Suprapubic skin (tissue), 4 donors: ENCODE results near the gene KCND2. TPM values are rescaled to one million over a fixed set of nuclear protein-coding genes. Genes with fewer than 3 reads are reported as not detected.

ENCODE experiments used
- DNase-seq, 2 donors: peaks; one replicate each; pipeline ENCODE4 v3.0.0-alpha.2; 2019; ENCODE audit warnings: low spot score in 2 of 2
- H3K27ac ChIP-seq: fragments of 200-600 bp; sonication (generic); one replicate; pipeline ENCODE4 v1.5.1; 2019
- H3K27me3 ChIP-seq: fragments of 200-600 bp; sonication (generic); one replicate; pipeline ENCODE4 v1.5.1; 2019
- H3K36me3 ChIP-seq: fragments of 200-600 bp; sonication (generic); one replicate; pipeline ENCODE4 v1.5.1; 2019
- H3K4me1 ChIP-seq: fragments of 200-600 bp; sonication (generic); one replicate; pipeline ENCODE4 v1.5.1; 2019
- H3K4me3 ChIP-seq: fragments of 200-600 bp; sonication (generic); one replicate; pipeline ENCODE4 v1.5.1; 2019; ENCODE audit warnings: mild to moderate bottlenecking
- H3K9me3 ChIP-seq: fragments of 200-600 bp; sonication (generic); one replicate; pipeline ENCODE4 v1.5.1; 2019
- EP300 ChIP-seq: sonication (generic); formaldehyde crosslinking; IDR thresholded peaks from one replicate; pipeline ENCODE4 v1.6.1; 2017; ENCODE audit warnings: antibody characterized with exemption
- POLR2A ChIP-seq, 2 donors: fragments of 450-650 bp; IDR thresholded peaks; one replicate each; pipeline ENCODE4 v1.6.1; 2017; ENCODE audit warnings: antibody characterized with exemption in 2 of 2, mild to moderate bottlenecking in 2 of 2, moderate library complexity in 2 of 2
- POLR2AphosphoS5 ChIP-seq, 3 donors: sonication (generic); formaldehyde crosslinking; IDR thresholded peaks; one replicate each; pipeline ENCODE4 v1.6.1; 2017; ENCODE audit warnings: antibody characterized with exemption in 3 of 3
- WGBS: methylation state at CpG from one replicate; pipeline ENCODE4 v1.1.5; 2018; 5-methylcytosine and 5-hydroxymethylcytosine counted together
- total RNA-seq, 4 donors: library from RNA; depleted of rRNA; stranded (reverse); fragments of >200 nt; gene quantifications; one replicate each; pipeline ENCODE4 v1.1.0, GENCODE V29; 2016
- TF ChIP-seq, protein P1 (sequence below), 2 donors: fragments of 200-600 bp in 1 of 2; fragments of 450-650 bp in 1 of 2; sonication (generic) in 1 of 2; IDR thresholded peaks; one replicate each; pipeline ENCODE4 v1.5.1; 2016 to 2019; ENCODE audit warnings: antibody characterized with exemption in 2 of 2, mild to moderate bottlenecking in 1 of 2, moderate library complexity in 1 of 2

Gene KCND2
- total RNA-seq, 4 donors from 2014 or later, result 0.16 TPM; not detected in 3

DNA sequence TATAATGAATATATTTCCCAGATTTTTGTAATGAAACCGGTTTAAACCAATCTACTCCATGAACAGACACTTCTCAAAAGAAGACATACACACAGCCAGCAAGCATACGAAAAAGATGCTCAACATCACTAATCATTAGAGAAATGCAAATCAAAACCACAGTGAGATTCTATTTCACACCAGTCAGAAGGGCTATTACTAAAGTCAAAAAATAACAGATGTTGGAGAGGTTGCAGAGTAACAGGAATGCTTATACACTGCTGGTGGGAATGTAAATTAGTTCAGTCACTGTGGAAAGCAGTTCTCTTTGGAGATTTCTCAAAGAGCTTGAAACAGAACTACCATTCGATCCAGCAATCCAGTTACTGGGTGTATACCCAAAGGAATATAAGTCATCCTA, 344.3 kb downstream of the KCND2 start:
- Histone ChIP-seq H3K27me3 (no peaks in the 10 kb centered on the region), H3K36me3 (no peaks in the 10 kb centered on the region), H3K27ac (no peak overlapping the region), H3K9me3 (no peaks in the 10 kb centered on the region), H3K4me1 (no peaks in the 10 kb centered on the region), H3K4me3 (no peak overlapping the region)
- WGBS, result 72% methylated on average over 3 of the region's 3 CpGs
- no peak for TF ChIP-seq POLR2A (IDR thresholded peaks at IDR 0.05)
- TF ChIP-seq POLR2AphosphoS5 (IDR thresholded peaks at IDR 0.05), result no peak
- no peak for TF ChIP-seq EP300
- TF ChIP-seq, protein P1, sequence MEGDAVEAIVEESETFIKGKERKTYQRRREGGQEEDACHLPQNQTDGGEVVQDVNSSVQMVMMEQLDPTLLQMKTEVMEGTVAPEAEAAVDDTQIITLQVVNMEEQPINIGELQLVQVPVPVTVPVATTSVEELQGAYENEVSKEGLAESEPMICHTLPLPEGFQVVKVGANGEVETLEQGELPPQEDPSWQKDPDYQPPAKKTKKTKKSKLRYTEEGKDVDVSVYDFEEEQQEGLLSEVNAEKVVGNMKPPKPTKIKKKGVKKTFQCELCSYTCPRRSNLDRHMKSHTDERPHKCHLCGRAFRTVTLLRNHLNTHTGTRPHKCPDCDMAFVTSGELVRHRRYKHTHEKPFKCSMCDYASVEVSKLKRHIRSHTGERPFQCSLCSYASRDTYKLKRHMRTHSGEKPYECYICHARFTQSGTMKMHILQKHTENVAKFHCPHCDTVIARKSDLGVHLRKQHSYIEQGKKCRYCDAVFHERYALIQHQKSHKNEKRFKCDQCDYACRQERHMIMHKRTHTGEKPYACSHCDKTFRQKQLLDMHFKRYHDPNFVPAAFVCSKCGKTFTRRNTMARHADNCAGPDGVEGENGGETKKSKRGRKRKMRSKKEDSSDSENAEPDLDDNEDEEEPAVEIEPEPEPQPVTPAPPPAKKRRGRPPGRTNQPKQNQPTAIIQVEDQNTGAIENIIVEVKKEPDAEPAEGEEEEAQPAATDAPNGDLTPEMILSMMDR (IDR thresholded peaks at IDR 0.05), result no peak
- DNase-seq, result no peak

DNA sequence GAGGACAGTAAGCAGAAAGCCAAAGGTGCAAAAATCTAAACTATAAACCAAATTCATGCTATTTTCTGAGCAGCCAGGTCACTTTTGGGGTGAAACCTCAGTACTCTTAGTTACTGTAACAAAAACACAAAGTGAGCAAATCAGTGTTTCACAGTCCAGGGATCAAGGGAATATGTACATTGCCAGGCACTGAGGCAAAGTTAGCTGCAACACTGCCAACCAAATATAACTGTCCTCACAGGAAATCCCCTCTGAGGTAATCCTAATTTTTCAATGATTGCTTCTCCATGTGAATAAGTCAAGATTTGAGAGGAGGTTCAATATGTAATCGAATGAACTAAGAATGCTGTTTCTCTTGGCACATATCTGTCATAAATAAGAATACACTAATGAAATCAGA, 355.3 kb downstream of the KCND2 start:
- 13% methylated on average over 1 of the region's 1 CpG for WGBS
- DNase-seq, result no peak
- TF ChIP-seq, protein P1 (IDR thresholded peaks at IDR 0.05), result no peak
- TF ChIP-seq EP300 (no peak), POLR2A (IDR thresholded peaks at IDR 0.05) (no peak), POLR2AphosphoS5 (IDR thresholded peaks at IDR 0.05) (no peak)
- Histone ChIP-seq H3K9me3 (no peaks in the 10 kb centered on the region), H3K27me3 (no peaks in the 10 kb centered on the region), H3K4me3 (no peak overlapping the region), H3K27ac (no peak overlapping the region), H3K4me1 (no peaks in the 10 kb centered on the region), H3K36me3 (no peaks in the 10 kb centered on the region)

DNA sequence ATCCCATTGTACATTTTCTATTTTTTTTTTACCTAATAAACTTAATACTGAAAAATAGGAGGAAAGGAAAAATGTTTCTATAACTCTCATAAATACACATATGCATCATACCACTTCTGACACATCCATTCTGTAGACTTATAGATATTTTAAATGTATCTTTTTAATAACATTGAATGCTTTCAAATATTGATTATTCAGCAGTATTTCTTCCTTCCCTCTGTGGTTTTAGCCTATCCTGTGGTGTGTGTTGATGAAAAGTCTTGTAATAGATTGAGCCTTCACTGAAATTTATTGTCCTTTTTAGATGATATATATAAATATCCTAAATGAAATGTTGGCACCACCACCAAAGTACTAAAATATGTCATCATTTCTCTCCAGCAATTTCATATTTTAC, 366.9 kb downstream of the KCND2 start:
- Histone ChIP-seq H3K27me3 (no peaks in the 10 kb centered on the region), H3K4me3 (no peak overlapping the region), H3K9me3 (no peaks in the 10 kb centered on the region), H3K27ac (no peak overlapping the region), H3K36me3 (no peaks in the 10 kb centered on the region), H3K4me1 (no peaks in the 10 kb centered on the region)
- DNase-seq, result no peak
- TF ChIP-seq POLR2AphosphoS5 (IDR thresholded peaks at IDR 0.05) (no peak), POLR2A (IDR thresholded peaks at IDR 0.05) (no peak)

DNA sequence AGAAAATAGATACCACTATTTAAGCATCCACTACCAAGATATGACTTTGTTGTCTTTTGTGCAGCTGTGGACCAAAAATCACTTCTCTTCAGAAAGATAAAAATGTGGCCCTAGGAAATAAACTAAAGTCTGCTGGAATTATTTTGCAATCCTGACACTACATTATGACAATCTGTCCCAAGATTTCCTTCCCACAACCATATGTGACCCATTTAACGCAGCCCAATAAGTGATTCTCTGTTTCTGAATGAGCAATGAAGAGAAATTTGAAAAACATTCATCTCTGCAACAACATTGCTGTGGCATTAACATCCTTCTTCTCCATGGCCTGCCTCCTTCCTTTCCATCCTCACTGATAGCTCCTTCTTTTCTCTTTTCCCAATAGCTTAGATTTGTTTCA, 373.0 kb downstream of the KCND2 start:
- TF ChIP-seq POLR2AphosphoS5 (IDR thresholded peaks at IDR 0.05) (no peak), EP300 (no peak), POLR2A (IDR thresholded peaks at IDR 0.05) (no peak)
- TF ChIP-seq, protein P1 (IDR thresholded peaks at IDR 0.05), result no peak
- H3K36me3 ChIP-seq, result no peaks in the 10 kb centered on the region
- no peaks in the 10 kb centered on the region for H3K4me1 ChIP-seq
- H3K4me3 ChIP-seq, result no peak overlapping the region
- H3K9me3 ChIP-seq, result no peaks in the 10 kb centered on the region
- no peak overlapping the region for H3K27ac ChIP-seq
- DNase-seq, result no peak
- H3K27me3 ChIP-seq, result no peaks in the 10 kb centered on the region
- WGBS, result 72% methylated on average over 1 of the region's 1 CpG

DNA sequence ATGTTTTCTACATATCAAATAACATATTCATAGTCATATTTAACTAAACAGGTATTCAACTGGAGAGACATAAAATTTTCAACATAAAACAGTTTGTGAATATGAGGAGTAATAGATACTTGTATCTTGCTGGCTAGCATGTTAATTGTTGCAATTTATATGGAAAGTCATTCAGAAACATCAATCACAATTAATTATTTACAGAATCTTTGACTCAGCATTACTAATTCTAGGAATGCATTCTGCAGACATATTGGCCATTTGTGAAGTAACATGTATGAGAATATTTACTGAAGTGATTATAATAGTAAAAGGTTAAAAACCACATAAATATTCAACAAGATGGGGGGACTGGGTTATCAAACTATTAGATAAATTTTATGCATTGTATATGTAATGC, 381.3 kb downstream of the KCND2 start:
- Histone ChIP-seq H3K36me3 (no peaks in the 10 kb centered on the region), H3K4me3 (no peak overlapping the region), H3K27ac (no peak overlapping the region), H3K27me3 (no peaks in the 10 kb centered on the region), H3K9me3 (no peaks in the 10 kb centered on the region), H3K4me1 (no peaks in the 10 kb centered on the region)
- no peak for DNase-seq
- no peak for TF ChIP-seq EP300
- no peak for TF ChIP-seq POLR2A (IDR thresholded peaks at IDR 0.05)
- TF ChIP-seq, protein P1 (IDR thresholded peaks at IDR 0.05), result no peak
- no peak for TF ChIP-seq POLR2AphosphoS5 (IDR thresholded peaks at IDR 0.05)

DNA sequence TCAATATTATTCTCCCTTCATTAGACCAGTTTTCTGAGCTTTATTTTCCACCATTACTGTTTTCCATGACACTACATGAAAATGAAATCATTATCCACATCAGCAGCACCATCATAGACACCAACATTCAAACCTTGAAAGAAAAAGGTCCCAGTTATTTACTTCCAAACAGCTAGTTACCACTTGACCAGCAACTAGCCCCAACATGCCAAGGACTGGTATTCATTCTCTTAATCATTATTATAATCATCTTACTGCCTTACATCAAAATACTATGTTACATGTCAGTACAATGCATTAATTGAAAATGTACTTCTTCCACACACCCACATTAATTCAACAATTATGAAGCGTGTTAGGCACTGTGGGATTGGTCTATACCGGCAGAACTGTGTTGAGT, 385.5 kb downstream of the KCND2 start:
- Histone ChIP-seq H3K36me3 (no peaks in the 10 kb centered on the region), H3K4me3 (no peak overlapping the region), H3K27ac (no peak overlapping the region), H3K27me3 (no peaks in the 10 kb centered on the region), H3K9me3 (no peaks in the 10 kb centered on the region), H3K4me1 (no peaks in the 10 kb centered on the region)
- 84% methylated on average over 2 of the region's 2 CpGs for WGBS
- no peak for DNase-seq
- TF ChIP-seq POLR2A (IDR thresholded peaks at IDR 0.05), result no peak
- TF ChIP-seq, protein P1 (IDR thresholded peaks at IDR 0.05), result no peak
- no peak for TF ChIP-seq POLR2AphosphoS5 (IDR thresholded peaks at IDR 0.05)
- no peak for TF ChIP-seq EP300
